ENCODE measurements around the gene NR2E1.

Gene NR2E1

DNA sequence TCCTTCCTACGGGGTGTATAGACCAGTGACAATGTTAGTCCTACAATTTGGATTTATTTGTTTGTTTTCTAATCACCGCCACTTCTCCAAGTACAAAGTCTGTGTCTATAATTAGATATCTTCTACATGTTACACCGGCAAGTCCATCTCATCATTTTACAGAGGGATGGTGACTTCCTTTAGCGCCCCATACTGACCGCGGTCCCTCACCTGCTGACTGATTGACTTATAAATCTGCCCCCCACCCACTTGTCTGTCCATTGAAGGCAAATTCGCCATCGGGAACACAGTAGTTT is 8.9 kb upstream of the NR2E1 start:
- no peak for DNase-seq

DNA sequence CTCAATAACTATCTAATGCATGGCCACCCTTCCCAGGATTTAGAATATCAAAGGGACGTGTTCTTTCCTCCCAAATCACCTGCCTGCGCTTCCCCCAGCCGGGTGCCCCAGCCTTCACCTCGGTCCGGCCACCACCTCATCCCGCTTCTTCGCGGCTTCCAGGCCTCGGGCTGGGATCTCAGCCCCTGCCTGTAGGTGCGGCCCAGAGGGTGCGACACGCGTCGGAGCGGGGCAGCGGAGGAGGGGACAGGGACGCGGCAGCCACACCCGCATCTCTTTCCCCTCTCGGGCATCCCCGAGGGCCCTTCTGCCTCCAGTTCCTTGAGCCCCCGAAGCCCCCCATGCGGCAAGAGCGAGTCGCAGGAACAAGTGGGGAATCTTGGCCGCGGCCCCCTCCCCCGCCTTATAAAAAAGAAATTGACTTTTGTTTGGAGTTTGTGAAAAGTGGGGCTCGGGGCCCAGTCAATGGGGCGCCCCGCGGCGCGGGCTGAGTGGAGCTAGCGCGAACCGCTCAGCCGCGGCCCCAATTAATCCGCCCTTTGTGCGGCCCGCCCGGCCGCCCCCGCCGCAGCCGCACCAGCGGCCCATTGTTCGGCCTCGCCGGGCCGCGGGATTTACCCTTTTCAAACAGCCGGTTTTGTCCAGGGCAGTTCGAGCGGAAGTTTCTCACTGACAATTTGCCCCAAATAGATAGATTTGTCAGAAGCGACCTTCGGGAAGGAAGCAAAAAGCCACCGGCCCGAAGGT is 8.4 kb upstream of the NR2E1 start:
- DNase-seq = no peak

DNA sequence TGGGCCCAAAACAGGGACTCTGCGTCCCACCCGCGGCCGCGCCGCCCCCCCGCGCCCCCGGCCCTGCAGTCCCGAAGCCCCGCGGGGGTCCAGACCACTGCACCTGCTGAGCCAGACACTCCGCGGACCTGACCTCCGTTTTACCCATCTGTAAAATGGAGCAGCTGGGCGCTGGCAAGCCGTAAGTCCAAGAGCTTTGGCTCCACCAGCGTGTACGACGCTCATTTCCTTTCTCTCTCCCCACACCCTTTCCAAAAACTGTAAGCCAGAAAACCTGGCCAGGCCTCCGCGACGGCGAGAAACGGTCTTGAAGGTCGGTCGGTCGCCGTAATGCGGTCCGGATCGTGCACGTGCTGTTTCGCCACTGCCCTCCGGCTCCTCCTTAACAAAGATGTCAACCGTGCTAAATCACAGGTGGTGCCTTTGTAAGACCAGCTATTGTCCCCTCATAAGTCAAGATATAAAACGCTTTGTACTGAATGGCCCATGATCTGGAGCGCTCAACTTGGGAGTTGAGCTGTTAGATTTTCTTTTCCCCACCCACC is 7.8 kb upstream of the NR2E1 start:
- DNase-seq = no peak

DNA sequence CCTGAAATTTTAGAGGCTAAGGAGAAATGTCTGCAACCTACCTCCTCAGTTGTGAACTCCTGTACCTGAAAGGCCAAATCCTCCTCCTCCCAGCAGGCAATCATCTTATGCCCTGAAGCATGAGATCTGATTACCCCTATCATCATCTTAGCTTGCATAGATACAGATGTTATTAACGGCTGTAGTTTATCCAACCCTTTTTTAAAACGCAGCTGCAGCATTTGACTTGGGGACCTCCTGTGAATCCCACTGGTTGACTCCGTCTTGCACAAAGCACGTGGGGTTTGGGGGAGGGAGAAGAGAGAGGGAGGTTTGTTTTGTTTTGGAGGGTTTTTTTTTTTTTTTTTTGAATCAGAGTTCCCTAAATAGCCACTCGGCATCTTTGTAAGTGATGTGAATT is 5.8 kb upstream of the NR2E1 start:
- no peak for DNase-seq

DNA sequence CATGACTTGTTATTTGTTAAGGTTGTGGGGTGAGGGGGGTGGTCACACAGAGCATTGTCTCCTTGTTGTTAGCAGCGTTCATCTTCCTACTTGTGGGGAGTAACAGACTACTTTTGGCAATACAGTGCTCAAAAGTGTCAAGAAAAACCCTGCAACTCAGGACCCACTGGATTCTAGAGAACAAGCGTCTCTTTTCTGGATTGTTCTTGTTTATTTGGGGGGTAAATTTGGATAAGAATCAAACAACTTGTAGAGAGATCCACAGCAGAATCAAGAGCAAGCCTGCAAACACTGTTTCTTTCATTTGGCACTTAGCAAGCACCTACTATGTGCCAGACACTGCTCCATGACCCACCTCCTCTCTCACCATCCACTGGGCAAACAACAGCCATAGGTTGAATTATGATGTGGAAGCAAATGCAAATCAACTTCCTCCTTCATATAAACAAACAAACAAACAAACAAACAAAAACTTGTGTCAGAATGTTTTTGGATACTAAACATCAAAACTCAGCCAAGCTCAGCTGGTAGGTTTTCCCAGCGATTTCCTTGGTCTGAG is 4.0 kb upstream of the NR2E1 start:
- DNase-seq = no peak

DNA sequence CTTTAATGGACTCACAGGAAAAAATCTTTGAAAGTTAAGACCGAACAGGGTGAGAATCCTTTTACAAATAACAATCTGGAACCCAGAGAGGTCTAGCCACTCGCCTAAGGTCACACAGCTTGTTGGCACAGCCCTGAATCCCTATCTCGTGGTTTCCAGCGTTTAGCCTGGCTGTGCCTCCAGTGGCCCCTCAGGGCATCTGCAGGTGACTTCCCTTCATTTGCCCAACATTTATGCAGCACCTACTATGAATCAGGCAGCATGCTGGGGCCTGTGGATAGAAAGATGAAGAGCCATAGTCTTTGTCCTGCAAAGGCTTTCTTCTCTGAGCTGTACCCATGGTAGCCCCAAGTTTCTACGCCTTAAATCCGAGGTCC is 2.6 kb upstream of the NR2E1 start:
- DNase-seq = no peak

DNA sequence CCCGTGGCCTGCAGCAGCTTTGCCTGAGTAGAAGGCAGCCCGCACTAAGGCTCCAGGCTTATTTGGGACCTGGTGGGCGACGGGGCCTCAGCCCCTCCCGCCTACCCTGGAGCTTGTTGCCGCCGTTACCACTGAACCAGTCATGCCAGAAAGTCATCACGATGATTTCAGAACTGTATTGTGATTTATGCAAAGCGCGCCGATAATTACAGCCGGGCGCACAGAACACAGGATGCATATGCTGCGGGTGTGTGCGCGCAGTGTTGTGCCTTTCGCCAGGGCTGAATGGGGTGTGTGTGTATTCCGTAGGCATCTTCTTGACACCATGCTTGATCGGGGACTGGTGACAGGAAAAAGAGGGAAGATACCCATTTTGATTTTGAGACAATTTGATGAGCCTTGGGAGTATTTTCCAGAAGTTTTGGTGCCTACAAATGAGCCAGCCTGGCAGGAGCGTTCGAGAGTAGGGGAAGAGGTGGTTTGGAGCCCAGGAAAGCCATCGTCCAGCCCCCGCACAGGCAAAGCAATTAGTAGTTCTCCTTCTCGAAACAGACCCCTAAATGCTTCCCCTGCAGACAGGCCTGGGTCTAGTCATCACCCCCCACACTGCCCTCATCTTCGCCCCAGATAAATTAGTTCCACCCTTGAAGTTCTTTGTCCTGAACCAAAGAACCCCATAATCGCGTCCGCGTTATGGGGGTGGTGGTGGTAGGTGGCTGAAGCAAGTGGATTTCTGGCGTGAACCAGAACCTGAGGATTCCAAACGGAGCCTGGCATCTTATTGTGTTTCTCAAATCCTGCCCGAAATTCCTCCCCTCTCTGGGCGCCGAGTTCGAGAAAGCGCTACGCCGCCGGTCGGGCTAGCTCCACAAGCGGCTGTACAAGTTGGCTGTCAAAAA is 1.9 kb upstream of the NR2E1 start:
- DNase-seq = no peak

DNA sequence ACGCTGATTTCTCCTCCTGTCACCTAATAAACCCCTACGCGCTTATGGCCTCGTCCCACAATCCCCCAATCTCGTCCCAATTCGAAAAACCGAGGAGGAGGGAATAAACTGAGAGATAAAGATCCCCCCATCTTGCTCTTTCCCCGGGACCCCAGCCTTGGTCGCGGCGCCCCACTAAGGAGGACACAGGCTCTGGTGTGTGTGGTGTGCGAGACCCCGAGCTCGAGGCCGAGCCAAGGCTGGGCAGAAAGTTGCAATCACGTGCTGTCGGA is 1.3 kb upstream of the NR2E1 start:
- DNase-seq = no peak

DNA sequence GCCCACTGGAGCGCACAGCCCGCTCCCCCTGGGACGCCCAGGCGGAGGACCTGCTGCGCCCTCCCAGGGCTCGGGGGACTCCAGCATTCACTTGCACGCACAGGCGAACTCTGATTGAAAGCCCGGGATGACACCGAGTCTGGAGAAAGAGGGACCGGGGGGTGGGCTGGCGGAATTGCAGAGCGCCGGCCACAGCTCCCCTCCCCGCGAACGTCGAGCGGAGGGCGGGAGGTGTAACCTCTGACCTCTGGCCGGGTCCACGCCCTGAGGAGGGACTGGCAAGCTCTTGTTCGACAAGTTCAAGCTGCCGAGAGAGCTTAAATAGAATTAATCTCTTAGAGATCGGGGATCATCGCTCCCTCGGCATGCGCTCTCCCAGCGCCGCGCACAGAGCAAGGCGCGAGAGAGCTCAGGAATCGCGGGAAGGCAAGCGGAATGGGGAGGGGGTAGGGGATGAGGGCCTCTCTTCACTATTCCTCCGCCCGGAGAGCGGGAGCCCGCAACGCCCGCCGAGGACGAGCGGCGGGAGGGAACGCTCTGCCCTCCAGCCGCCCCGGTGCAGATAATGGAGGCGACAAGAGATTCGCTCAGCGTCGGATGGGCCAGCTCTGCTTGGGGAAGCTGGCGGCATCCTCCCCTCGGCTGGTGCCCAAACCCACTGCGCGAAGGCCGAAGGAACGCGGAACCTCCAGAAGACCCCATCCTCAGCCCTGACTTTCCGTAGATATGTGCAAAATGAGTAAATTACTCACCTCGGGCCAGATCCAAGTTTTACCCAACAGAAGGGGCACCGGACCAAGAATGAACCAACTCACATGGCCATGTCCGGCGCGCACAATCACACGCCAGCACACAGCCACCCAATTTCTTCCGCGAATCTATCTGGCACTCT is 761 bp upstream of the NR2E1 start:
- no peak for DNase-seq

DNA sequence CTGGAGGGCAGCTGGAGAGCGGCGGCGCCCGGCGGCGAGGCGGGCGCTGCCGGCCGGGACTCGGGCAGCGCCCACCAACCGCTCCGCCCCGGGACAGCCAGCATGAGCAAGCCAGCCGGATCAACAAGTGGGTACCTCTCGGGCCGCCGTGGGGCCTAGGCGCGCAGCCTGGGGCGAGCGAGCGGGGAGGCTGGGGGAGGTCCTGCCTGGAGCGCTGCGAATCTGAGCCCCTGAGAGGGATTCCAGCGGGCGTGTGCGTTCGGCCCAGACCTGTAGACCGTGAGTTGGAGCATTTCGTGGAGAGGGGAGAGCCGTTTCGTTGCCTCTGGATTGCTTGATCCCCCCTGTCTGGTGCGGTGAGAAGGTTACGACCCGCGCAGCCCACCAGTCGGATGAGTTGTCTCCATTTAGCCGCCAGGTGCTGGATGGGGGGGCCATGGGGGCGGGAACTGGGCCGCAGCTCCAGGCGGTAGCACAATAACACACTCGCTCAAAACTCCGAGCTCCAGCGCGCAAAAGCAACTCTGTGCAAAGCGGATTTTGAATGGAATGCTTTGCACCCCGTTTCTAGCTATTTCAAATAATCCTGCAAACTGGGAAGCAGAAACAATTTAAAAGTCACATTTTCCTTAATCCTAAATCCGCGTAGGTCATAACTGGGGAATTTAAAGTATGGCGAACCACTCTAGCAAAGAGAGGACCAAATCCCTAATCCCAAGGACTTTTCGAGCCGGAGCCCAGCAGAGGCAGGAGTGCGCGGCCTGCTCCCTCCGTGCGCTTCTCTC is 1.0 kb downstream of the NR2E1 start:
- DNase-seq = peak; percentile 60

DNA sequence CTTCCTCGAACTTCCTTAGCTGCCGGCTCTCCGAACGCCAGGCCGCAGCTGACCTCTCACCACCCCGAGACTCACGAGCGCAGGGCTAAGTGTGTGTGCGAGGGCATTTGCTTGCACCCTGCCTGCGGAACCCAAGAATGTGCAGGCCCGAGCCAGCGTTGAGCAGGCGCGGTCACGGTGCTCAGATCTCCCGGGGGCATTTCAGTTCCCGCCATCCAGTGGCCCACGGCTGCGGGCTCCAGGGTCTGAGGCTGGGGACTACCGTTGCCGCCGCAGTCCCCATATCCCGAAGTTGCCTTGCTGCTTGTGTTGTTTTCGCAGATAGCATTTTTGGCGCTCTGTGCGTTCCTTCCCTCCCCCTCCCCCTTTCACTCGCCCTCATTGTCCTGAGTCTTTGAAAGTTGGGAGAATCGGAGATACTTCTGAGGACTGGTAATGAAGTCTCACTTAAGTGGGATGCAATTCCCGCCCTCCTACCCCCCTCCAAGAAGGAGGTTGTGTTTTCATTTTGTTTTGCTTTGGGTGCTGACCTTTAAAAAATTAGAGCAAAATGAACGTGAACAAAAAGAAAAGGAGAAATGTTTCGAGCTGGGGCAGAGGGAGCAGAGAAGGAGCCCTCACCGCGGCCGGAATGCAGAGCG is 1.7 kb downstream of the NR2E1 start:
- peak; percentile 59 for DNase-seq

DNA sequence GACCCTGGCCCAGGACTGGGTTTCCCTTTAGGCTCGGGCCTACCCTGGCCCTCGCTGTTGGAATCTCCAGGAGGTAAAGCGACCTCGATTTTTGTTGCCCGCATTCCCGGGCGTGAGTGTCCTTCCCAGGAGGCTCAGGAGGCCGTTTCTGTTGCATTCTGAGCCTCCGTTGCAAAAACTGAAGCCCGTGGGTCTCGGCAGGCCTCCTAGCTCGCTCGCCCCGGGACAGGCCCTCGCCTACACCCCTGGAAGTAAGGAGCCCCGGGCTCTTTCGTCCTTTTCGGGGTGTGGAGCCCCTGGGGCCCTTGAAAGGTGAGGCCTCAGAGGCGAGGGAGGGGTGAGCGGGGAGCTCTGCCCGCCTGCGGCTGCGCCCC is 2.3 kb downstream of the NR2E1 start:
- DNase-seq = peak; percentile 57

DNA sequence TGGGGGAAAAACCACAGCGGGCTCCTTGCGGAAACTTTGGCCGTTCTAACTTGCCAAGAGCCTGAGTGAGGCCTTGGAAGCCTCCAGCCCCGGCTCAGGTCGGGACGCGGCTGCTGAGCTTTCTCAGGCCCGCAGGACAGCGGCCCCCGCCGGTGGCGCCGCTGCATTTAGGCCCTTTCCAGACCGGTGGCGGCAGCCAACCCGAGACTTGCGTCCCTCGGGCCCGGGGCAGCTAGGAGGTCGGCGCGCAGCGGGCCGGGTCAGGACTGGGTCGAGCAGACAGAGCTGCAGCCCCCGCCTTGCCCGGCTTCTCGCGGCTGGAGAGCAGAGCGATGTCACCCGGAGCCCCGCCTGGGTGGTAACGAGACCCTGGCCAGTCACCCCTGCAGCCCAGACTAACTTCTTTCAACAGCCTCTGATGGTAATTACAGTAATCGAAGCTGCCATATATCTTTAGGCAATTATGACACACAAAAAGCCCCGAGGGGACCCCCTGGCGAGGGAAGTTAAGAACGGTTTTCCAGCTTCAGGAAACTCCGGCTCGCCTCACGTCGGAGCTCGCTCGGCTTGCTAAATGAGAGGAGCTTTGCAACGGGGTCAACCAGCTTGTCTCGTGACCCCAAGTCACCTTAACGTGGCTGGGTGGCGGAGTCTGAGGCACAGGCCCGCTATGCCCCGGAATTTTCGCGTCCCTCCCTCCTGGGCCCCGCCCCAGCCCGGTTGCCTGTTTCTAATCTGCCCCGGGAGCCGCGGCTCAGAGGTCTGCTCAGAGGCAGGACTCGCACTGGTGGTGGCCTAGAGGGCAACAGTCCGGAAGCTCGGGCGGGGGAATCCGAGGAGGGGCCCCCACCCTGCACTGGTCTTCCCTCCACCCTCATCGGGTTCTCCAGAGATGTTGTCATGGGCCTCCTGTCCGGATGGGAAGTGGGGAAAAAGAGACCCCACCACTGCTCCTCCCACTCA is 3.0 kb downstream of the NR2E1 start:
- peak; percentile 66 for DNase-seq

DNA sequence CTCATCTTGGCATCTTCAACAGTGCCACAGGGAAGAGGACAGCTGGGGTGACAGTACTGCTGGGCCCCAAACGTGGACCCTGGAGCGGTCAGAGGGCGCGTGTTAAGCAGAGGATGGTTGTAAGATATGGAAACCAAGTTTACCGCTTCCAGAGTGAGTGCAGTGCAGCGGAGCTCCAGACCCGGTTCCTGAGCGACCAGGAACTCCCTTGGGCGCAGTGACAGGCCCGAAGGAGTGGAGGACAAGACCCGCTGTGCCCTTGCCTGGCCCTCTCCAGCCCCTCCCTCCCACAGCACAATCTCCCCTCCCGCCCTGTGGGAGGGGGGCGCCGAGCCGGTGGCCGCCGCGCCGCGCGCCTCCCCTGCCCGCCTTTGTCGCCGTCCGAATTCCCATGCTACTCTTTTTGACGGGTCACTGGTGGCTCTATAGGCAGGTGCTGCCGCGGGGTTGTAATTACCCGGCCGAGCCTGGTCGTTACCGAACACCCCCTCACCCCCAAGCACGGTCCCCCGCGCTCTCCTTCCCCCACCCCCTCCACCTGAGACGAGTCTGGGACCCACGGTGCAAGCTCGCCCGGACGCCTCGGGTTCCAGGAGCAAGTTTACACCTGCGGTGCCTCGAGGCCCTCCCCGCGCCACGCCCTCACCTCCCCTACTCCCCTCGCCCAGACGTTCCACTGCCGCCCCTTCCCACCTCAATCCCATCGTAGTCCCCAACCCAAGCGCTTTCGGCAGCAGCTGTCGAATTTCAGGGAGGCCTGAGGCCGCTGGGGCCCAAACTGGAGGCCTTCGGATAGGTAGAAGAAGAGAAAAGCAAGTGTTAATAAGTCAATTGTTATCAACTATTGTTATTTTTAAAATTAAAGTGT is 3.9 kb downstream of the NR2E1 start:
- no peak for DNase-seq

DNA sequence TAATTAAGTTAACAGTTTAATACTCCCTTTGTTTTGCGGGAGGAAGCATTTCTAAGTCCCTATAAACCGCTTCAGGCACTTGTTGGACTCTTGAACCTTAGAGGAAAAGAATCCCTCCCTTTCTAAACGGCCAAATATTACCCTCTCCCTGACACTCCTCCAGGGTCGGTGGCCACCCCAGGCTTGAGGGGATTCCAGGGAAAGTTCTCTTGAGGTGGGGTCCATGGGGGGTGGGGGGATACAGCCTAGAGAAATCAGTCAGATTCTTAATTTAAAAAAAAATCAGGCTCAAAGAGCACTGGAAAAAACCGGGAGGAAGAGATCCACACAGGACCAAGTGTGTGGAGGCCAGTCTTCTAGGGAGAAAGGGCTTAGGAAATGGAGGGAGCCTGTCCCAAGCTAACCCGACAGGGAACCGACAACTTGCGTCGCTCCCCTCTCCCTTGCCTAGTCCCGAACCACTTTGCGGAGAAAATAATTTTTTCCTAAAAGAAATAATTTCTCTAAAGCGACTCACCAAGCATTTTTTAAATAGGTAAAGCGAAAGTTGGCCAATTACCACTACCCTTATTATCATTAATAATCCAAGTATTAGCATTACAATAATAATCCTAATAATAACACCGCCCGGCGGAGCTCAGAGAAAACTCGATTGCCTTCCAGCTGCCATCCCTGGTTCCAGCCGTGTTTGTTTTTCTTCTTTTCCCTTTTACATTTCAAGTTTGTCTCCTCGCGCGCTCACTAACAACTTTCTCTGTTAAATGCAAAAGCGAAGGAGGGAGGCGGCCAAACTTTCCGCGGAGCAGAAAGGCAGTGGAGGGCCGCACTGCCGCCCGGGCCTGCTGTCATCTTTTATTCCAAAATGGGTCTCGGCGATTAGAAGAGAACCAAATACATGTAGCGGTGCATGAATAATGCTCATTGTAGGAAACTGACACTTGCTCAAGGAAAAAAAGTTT is 4.8 kb downstream of the NR2E1 start:
- no peak for DNase-seq

DNA sequence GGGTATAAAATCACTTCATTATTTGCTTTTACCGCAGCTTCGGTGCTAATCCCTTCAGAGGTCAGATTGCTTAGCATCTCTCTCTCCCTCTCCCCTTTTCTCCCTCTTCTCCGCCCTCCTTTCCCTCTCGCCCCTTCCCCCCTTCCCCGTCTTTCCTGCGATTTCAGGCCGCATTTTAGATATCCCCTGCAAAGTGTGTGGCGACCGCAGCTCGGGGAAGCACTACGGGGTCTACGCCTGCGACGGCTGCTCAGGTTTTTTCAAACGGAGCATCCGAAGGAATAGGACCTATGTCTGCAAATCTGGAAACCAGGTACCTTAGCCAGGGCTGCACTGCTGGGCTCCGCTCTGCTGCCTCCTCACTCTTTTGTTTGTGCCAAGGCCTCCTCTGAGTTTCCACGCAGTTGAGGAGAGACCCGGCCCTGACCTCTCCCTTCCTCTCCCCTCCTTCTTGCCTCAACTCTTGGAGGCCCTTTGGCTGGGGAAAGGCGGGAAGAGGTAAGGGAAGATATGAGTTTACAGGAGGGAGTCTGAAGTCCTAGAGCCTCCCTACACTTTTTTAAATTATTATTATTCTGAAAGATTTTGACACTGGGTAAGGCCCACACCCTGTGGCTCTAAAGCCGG is 5.6 kb downstream of the NR2E1 start:
- DNase-seq = no peak

DNA sequence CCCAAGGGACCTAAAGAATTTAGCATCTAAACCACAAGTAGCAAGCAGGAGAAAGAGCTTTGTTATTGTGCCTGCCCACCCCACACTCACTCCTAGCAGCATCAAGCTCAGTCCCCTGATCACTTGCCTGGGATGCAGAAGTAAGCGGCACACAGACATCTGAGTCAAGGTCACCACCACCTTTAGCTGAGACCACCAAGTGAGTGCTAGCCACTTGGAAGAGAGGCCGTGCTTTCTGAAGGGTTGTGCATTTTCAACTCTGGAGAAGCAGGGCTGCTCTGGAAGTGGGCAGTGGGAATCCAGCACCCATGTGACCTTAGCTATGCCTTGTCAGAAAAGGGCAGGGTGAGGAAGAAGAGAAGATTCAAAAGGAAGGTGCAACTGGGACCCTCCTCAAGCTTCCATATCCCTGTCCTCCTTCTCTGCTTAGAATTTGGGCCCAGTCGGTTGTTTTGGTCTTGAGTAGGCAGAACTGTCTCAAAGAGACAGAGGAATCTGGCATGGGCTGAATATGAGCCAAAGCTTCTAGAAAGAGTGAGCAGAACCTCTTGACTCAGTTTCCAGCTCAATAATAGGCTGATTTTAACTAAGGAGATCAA is 6.2 kb downstream of the NR2E1 start:
- no peak for DNase-seq

All from activated CD8-positive, alpha-beta memory T cell treated with anti-CD3 and anti-CD28 coated beads, Interleukin-2, amount 50 U/mL, for 48 hours (primary cell).